Activated B cell treated with CpG ODN at 0.5 μM for 24 hours (primary cell): Measurements from ENCODE around the gene RPS6KL1. TPM values are rescaled to one million over a fixed set of nuclear protein-coding genes. Genes with fewer than 3 reads are reported as not detected.

Experiments
- ATAC-seq: fragments of 200-7000 bp; cut with Tn5 transposase; one replicate; pipeline ENCODE4 v1.10.0; 2021; ENCODE audit warnings: low read depth, mild to moderate bottlenecking, moderate library complexity
- CTCF ChIA-PET: fragments of 350-600 bp; sonication (Branson Sonifier 250); formaldehyde crosslinking; loops from one replicate; lab custom pipeline; 2021; ENCODE audit warnings: antibody characterized with exemption; lab: Charles Lee
- POLR2A ChIA-PET: fragments of 350-600 bp; sonication (Branson Sonifier 250); formaldehyde crosslinking; loops from one replicate; lab custom pipeline; 2021; ENCODE audit warnings: antibody characterized with exemption; lab: Charles Lee
- DNase-seq: peaks from one replicate; pipeline ENCODE4 v3.0.0; 2022
- H3K27ac Mint-ChIP-seq: one replicate; pipeline ENCODE4 v1.8.0; 2020; ENCODE audit warnings: mixed read lengths
- H3K27me3 Mint-ChIP-seq: one replicate; pipeline ENCODE4 v1.8.0; 2021; ENCODE audit warnings: mixed read lengths
- H3K36me3 Mint-ChIP-seq: one replicate; pipeline ENCODE4 v1.8.0; 2021; ENCODE audit warnings: low read depth, mixed read lengths
- H3K4me1 Mint-ChIP-seq: one replicate; pipeline ENCODE4 v1.8.0; 2021; ENCODE audit warnings: mixed read lengths
- H3K4me3 Mint-ChIP-seq: one replicate; pipeline ENCODE4 v1.8.0; 2020; ENCODE audit warnings: mild to moderate bottlenecking, mixed read lengths
- H3K9me3 Mint-ChIP-seq: one replicate; pipeline ENCODE4 v1.8.0; 2020; ENCODE audit warnings: mixed read lengths
- intact Hi-C: fragments of 100-400 bp; cut with micrococcal nuclease; formaldehyde crosslinking; loops from one replicate; pipeline ENCODE4 v1.15.1; 2024
- total RNA-seq: library from RNA; stranded (reverse); gene quantifications from 2 replicates; pipeline ENCODE4 v1.2.3, GENCODE V29; 2022
- TF ChIP-seq, protein P1 (sequence below): fragments of 200-600 bp; IDR thresholded peaks from one replicate; pipeline ENCODE4 v1.8.0; 2022; ENCODE audit warnings: antibody characterized with exemption, mild to moderate bottlenecking

Gene RPS6KL1
- total RNA-seq, 1 donor from 2014 or later, result 5.2 TPM

DNA sequence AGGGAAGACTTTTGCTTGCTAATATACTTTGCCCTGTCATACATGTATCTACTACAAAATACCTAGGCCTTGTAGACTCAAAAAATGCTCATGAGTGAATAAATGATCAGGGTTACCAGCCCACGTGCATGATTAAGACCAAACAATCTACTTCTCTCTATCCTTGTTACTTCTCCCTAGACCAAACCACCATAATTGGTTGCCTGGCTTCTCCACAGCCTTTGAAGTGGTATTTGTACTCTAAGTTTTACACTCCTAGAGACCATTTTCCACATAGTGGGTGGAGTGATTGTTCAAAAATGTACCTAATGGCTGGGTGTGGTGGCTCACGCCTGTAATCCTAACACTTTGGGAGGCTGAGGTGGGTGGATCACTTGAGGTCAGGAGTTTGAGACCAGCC, 14.1 kb upstream of the RPS6KL1 start:
- H3K4me1 Mint-ChIP-seq, result peaks cover 61% of the 10 kb centered on the region
- TF ChIP-seq, protein P1, sequence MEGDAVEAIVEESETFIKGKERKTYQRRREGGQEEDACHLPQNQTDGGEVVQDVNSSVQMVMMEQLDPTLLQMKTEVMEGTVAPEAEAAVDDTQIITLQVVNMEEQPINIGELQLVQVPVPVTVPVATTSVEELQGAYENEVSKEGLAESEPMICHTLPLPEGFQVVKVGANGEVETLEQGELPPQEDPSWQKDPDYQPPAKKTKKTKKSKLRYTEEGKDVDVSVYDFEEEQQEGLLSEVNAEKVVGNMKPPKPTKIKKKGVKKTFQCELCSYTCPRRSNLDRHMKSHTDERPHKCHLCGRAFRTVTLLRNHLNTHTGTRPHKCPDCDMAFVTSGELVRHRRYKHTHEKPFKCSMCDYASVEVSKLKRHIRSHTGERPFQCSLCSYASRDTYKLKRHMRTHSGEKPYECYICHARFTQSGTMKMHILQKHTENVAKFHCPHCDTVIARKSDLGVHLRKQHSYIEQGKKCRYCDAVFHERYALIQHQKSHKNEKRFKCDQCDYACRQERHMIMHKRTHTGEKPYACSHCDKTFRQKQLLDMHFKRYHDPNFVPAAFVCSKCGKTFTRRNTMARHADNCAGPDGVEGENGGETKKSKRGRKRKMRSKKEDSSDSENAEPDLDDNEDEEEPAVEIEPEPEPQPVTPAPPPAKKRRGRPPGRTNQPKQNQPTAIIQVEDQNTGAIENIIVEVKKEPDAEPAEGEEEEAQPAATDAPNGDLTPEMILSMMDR, result no peak

GRCh38 chr14:74936731-74937130, 13.7 kb upstream of the RPS6KL1 start:
- no peak for DNase-seq
- H3K27ac Mint-ChIP-seq, result no peak overlapping the region
- intact Hi-C loops, result no loop called here
- no peak overlapping the region for H3K4me3 Mint-ChIP-seq
- POLR2A ChIA-PET, result no interaction called here
- H3K27me3 Mint-ChIP-seq, result no peaks in the 10 kb centered on the region
- peaks cover 56% of the 10 kb centered on the region for H3K4me1 Mint-ChIP-seq
- H3K36me3 Mint-ChIP-seq, result no peaks in the 10 kb centered on the region
- H3K9me3 Mint-ChIP-seq, result no peaks in the 10 kb centered on the region
- TF ChIP-seq, protein P1, result no peak
- ATAC-seq, result no peak
- CTCF ChIA-PET, result interaction anchor here (1.1 to 1.6 kb wide), 3 partner anchors 9 to 30 kb away, joined by 3 to 8 read pairs (median 3); no protein-coding TSS in a partner anchor

More for the DNA sequence above, 14.1 kb upstream of the RPS6KL1 start:
- ChIA-PET CTCF (interaction anchor here (1.1 to 1.6 kb wide), 2 partner anchors 9 to 11 kb away, joined by 3 to 8 read pairs; no protein-coding TSS in a partner anchor), POLR2A (no interaction called here)
- Mint-ChIP-seq H3K4me3 (no peak overlapping the region), H3K27me3 (no peaks in the 10 kb centered on the region), H3K9me3 (no peaks in the 10 kb centered on the region), H3K36me3 (no peaks in the 10 kb centered on the region), H3K27ac (no peak overlapping the region)
- DNase-seq, result no peak
- ATAC-seq, result no peak
- intact Hi-C loops, result no loop called here

DNA sequence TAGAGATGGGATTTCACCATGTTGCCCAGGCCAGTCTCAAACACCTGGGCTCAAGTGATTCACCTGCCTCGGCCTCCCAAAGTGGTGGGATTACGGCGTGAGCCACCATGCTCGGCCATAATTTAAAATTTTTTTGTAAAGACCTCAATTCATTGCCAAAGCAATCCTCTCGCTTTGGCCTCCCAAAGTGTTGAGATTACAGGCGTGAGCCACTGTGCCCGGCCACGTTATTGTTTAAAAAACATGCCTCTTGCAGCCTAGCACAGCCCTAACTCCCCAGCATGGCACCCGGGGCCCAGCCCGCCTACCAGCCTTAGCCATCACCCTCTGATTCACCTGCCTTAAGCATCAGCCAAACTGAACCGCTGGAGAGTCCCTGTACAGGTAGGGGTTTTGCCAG, 13.1 kb upstream of the RPS6KL1 start:
- Mint-ChIP-seq H3K27me3 (peaks cover 2% of the 10 kb centered on the region), H3K27ac (no peak overlapping the region), H3K4me1 (peaks cover 51% of the 10 kb centered on the region), H3K4me3 (no peak overlapping the region), H3K36me3 (no peaks in the 10 kb centered on the region), H3K9me3 (no peaks in the 10 kb centered on the region)
- no peak for DNase-seq
- POLR2A ChIA-PET, result interaction anchor here (0.7 kb wide), 1 partner anchor 113 kb away, joined by 3 read pairs; no protein-coding TSS in a partner anchor
- intact Hi-C loops, result no loop called here
- CTCF ChIA-PET, result interaction anchor here (1.1 to 1.6 kb wide), 3 partner anchors 10 to 30 kb away, joined by 3 to 8 read pairs (median 3); no protein-coding TSS in a partner anchor
- ATAC-seq, result no peak
- TF ChIP-seq, protein P1, result no peak

DNA sequence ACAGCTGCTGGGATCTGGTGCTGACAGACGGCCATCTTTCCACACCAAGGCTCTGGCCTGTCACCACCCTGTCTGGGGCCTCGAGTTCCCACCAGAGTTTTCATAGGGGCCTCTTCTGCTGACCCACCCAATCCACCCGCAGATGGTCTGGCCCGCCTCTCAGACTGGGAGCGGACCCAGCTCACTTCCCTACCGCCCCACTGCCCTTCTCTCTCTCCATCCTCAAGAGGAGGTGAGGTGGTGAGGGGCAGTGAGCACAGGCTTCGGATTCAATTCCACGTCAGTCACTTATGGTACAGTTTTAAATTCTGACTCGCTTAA, 12.3 kb upstream of the RPS6KL1 start:
- CTCF ChIA-PET, result no interaction called here
- no peak overlapping the region for H3K27ac Mint-ChIP-seq

More for the DNA sequence above, 12.3 kb upstream of the RPS6KL1 start:
- H3K9me3 Mint-ChIP-seq, result no peaks in the 10 kb centered on the region
- DNase-seq (no peak), ATAC-seq (no peak)
- POLR2A ChIA-PET, result interaction anchor here (0.7 kb wide), 1 partner anchor 113 kb away, joined by 3 read pairs; no protein-coding TSS in a partner anchor
- TF ChIP-seq, protein P1, result no peak
- no peaks in the 10 kb centered on the region for H3K36me3 Mint-ChIP-seq
- H3K4me3 Mint-ChIP-seq, result no peak overlapping the region
- intact Hi-C loops, result no loop called here
- peaks cover 42% of the 10 kb centered on the region for H3K4me1 Mint-ChIP-seq
- H3K27me3 Mint-ChIP-seq, result peaks cover 2% of the 10 kb centered on the region
